HG02798 (cell line): ENCODE measurements around the gene SSH2.

ENCODE experiments used
- ATAC-seq: cut with Tn5 transposase; IDR thresholded peaks from one replicate; pipeline ENCODE4 v1.9.1; 2021; ENCODE audit warnings: mild to moderate bottlenecking; ENCODE audit not compliant: unreplicated experiment, poor library complexity

The SSH2 gene

DNA sequence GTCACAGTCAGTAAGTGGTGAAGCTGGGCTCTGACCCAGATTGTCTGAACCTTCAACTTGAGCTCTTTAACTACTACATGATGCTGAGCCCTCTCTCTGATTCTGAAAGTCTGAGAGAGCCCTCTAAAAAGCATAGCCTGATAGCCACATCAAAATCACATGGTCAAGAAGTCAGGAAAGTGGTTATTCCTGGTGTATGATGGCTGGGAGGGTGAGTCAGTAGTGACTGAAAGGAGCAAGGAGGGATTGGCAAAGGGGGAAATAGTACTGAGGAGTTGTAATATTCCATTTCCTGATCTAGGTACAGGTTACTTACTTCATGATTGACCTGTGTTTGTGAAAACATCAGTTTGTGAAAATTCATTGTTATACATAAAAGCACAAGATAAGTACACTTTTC is 89.1 kb downstream of the SSH2 start:
- no peak for ATAC-seq

DNA sequence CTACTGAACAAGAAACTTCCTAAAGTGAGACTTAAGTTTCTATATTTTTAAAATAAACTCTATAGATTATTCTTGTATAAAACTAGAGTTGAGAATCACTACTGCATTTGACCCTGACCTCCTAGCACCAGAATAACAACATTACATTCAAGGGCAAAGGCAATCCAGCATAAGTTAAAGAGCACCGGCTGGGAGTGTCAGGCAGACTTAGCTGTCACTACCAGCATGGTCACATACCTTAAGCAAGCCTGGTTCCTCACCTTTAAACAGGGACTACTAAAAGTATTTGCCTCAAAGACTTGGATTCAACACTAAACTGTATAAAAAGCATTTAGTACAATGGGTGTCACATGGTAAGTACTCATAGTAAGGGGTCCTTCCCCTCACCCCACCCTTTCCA is 90.4 kb downstream of the SSH2 start:
- no peak for ATAC-seq

DNA sequence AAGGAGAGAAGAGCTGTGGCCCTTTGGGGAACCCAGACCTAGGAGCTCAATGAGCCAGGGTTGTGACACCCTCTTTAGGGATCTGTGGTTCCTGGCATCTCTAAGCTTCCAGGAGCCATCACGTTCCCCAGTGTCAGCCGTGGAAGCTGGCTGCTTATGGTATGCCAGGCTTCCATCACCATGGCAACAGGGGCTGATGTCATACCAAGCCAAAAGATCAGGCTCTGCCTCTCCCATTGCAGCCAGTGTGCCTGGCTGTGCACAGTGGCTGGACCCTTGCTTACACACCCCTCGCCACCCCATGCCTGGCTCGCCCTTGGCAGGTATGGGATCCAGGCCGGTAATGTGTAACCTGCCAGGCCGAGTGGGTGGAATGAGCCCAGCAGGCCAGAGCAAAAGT is 91.1 kb downstream of the SSH2 start:
- ATAC-seq: no peak

DNA sequence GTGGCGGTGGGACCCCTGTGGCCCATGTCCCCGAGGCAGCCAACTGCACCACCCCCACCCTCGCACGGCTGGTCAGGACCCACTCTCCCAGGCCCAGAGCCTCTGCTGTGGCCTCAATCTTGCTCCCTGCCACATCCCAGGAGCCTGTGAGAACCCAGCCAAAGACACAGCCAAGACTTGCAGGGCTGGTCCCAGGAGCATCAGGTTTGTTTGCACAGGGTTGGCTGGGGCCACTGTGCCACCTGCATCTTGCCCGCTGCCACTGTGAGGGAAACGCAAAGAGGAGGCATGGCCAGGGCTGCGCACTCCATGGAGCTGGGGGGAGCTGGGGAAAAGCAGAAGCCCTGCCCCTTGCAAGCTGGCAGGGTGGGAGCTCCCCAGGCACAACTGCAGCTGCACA is 92.5 kb downstream of the SSH2 start:
- ATAC-seq: no peak

DNA sequence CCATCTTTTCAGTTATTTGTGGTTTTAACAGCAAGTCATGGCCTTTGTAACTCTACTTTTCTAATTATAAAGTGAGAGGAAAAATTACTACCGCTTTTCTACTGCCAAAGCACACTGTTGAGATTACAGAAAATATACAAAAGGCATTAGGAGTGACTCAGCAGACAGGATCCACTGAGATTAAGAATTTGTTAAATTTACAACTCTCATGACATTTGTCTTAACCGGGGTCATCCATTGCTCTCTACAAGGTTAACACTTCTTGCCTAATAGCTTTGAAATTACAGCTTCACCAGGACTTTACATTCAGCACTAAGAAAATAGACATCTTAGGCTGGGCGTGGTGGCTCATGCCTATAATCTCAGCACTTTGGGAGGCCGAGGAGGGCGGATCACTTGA is 93.4 kb downstream of the SSH2 start:
- no peak for ATAC-seq

DNA sequence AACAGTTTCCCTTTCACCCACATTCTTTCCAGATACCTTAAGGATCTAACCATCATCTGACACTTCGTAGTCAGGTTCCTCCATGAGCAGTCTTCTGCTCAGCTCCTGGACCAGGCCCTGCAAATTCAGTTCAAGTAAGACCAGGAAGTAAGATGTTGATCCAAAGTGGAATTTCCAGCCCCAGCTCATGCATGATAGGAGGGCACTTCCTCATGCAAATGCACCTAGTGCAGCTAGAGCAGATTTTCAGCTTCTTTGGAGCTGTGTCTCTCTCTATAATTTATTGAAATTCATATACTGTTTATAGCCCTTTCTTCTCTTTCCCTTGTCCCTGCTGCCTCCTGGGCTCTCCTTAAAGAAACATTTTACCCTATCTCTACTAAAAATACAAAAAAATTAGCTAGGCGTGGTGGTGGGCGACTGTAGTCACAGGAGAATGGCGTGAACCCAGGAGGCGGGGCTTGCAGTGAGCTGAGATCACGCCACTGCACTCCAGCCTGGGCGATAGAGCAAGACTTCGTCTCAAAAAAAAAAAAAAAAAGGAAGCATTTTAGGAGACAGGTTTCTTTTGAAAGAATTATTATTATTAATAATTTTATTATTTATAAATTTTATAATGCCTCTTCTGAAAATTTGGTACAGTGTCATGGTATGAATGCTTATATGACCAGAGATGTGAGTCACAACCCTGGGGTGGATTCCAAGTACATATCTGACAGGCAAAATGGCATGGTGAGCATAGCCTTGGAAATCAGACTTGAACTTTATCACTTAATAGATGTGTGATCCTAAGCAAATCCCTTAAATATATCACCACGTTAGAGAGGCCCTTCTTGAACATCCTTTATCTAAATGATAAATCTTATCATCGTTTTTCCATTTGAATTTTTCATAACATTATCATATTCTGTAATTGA is 94.3 kb downstream of the SSH2 start:
- ATAC-seq: no peak

DNA sequence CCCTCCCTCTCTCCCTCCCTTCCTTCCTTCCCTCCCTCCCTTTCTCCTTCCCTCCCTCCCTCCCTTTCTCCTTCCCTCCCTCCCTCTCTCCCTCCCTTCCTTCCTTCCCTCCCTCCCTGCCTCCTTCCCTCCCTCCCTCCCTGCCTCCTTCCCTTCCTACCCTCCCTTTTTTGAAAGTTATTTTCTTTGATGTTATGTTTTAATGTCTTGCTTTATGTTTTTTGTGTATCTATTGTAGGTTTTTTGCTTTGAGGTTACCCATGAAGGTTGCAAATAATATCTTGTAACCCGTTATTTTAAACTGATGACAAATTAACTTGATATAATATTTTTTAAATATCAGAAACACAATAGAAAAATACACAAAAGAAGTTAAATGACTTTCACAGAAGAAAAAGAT is 96.2 kb downstream of the SSH2 start:
- no peak for ATAC-seq

DNA sequence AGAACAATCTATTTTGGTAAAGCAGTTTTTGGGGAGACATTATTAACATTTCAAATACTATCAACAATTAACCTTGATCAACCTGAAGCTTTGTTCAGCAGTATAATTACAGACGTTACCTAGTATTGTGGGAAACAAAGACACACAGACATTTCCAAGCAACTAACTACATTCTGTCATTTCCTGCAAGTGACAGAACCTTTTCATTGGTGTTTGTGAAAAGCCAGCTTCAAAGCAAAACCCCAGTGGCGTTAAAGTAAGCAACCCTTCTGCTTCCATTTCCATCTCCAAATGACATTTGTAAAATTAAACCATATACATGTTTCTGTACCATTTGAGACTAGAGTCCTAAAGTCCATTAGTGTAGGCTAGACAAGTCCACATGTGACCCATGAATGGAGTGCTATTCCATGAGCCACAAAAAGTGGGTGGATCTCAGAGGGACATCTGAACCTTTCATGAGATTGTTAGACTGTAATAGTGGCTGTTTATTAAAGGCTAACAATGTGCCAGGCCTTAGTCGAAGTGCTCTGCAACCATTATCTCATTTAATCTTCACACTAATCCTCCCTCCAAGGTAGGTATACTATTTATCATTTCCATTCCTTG is 101.2 kb downstream of the SSH2 start:
- no peak for ATAC-seq

DNA sequence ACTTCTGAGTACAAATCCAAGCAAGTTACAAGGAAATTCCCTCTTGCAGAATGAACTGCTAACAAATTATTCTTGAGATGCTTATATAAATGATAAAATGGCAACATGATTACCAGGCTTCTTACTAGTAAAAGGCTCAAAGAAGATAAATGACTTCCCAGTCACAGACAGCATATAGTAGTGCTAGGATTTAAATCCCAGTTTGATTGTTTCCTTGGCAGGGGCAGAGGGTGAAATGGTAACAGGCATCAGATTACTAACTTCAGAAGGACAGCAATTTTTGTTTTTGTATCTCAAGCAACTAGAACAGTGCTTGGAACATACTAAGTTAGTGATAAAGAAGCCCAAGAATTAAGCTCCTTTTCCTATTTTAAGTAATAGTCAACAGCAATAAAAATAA is 102.8 kb downstream of the SSH2 start:
- ATAC-seq: no peak

DNA sequence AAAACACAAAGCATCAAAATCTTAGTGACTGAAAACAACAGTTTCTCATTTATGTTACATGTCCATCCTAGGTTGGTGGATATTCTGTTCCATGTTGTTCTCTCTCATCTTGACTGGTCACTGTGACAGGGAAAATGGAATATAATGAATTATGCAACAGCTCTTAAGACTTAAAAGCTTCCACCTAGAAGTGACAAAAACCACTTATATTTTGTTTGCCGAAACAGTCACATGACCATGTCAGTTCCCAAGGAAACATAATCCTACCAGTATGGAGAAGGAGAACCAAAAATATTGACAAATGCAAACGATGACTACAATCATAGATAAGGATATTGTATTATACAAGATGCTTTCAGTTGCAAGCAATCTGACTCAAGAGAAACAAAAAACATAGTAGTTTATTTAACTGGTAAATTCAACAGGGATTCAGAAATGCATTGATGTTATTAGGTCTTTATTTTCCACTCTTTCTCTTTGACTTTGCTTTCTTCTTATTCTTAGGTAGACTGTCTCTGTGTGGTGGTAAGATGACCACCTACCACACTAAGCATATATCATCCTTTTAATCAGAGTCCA is 103.8 kb downstream of the SSH2 start:
- no peak for ATAC-seq

DNA sequence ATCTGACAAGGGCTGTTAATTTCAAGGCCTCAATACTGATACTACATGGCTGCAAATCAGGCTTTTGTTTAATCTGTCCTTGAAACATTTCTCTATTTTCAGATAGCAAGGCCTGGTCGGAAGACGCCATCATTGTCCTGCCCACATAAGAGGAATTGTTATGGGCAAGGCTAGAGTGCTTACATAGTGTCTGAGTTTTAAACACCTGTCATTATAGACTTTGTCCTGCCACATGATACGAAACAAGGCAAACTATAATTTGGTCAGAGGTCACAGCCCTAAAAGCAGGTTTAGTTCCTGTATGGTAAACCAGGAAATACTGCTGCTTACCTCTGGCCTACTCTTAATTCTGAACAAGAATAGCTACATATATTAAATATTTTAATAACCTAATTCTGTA is 104.4 kb downstream of the SSH2 start:
- no peak for ATAC-seq

DNA sequence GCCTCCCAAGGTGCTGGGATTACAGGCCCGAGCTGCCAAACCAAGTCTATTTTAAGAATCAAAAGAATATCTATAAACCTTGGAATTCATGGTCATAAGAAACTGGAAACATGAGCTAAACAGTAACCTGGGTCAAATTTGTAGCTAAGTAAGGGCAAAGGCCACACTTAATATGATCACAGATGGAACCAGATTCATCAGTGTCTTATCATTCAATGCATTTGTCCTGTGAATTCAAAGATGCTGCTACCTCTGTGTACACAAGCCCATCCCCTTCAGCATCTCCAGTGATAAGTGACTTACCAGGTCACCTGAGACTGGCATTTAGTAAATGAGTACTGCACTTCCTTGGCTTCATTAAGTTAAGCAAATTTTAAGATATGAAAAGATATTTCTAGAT is 108.1 kb downstream of the SSH2 start:
- no peak for ATAC-seq

DNA sequence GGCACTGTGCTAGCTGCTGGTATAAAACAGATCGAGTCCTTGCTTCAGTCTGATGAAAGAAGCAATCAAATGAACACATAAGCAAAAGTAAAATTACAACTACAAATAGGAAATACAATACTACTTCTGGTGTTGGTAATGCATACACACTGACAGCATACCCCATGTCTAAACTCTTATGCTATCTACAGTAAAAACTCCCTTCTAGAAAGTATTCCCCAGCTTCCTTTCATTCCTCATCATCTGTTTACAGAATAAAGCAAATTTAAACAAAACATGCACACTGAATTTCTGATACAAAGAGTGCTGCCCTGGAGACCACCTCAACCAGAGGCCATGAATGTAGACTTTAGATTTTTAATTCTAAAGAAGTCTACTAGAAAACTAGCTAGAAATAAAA is 109.6 kb downstream of the SSH2 start:
- no peak for ATAC-seq

DNA sequence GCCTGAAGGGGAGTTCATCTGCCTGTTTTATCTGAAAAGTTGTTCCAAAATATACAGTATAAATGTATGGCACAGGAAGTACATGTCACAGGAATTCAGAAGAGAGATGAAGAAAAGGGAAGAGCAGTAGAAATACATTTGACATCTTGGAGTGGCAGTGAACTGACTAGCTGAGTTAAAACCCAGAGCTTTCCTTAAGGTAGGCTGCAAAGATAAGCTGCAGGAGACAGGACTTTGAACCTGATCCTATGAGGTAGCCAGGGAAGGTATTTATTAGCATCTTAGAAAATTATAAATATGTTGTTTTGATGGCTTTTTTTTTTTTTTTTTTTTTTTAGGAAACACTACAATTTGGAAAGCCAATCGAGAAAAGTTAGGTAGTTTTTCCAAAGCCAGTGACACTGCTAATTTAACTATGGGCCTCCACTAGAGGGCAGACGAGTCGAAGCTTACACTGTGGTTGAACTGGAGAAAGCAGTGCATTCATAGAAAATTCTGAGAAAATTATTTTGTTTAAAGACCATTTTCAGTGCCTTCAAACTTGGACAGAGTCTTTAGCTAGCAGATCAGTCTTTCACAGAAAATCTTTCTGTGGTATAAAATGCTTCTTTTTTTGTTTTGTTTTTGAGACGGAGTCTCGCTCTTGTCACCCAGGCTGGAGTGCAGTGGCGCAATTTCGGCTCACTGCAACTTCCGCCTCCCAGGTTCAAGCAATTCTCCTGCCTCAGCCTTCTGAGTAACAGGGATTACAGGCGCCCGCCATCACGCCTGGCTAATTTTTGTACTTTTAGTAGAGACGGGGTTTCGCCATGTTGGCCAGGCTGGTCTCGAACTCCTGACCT is 122.3 kb downstream of the SSH2 start:
- ATAC-seq: no peak

DNA sequence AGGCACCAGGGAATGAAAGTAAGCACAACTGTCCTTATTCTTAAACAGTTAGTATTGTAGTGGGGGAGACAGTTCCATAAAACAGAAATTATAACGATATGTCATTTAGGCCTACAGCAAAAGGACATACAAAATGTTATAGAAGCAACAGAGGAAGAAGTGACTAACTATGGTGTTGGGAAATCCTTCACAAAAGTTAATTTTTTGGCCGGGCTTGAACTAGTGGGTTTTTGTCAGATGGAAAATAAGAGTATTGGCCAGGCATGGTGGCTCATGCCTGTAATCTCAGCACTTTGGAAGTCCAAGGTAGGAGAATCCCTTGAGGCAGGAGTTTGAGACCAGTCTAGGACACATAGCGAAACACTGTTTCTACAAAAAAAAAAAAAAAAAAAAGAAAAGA is 127.8 kb downstream of the SSH2 start:
- no peak for ATAC-seq

DNA sequence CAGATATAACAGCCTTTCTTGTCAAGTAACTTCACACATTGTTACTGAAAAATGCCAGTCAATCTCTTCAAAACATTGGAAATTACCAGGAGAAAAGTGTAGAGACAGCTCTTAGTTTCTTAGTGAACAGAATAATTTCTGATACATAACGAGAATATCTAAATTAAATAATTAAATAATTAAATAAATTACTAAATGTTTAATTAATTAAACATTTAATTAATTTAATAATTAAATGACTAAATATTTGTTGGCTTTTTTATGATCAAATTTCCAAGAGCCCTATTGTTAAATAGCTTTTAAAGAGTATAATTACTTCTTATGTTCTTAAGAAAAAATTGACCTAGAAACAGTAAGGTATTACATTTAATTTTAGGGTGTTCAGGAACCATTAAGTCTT is 129.6 kb downstream of the SSH2 start:
- ATAC-seq: no peak

DNA sequence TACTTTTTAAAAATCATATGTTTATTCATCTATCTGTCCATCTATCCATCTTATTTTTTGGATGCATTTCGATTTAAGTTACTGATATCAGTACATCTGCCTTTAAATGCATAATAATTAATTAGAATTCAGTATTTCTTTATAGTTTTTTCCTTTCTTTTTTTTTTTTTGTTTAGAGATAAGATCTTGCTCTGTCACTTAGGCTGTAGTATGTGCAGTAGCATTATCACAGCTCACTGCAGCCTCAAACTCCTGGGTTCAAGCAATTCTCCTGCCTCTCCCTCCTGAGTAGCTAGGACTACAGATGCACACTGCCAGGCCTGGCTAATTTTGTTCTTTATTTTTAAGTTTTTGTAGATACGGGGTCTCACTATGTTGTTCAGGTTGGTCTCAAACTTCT is 133.4 kb downstream of the SSH2 start:
- ATAC-seq: no peak

DNA sequence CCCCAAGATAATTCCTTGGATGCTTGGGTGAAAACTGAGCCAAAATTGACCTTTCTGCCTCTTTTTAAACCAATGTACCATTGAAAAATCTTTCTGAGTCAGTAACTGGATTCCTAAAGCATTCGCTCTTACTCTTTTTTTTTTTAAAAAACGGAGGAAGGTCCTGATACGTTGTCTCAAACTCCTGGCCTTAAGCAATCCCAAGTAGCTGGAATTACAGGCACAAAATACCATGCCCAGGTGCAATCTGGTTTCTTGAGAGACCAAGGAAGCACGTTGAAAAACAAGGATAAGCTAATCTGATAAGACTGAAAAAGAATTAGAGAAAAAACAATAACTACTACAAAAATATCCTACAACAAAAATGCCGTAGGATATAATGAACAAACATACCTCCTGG is 136.5 kb downstream of the SSH2 start:
- ATAC-seq: no peak

DNA sequence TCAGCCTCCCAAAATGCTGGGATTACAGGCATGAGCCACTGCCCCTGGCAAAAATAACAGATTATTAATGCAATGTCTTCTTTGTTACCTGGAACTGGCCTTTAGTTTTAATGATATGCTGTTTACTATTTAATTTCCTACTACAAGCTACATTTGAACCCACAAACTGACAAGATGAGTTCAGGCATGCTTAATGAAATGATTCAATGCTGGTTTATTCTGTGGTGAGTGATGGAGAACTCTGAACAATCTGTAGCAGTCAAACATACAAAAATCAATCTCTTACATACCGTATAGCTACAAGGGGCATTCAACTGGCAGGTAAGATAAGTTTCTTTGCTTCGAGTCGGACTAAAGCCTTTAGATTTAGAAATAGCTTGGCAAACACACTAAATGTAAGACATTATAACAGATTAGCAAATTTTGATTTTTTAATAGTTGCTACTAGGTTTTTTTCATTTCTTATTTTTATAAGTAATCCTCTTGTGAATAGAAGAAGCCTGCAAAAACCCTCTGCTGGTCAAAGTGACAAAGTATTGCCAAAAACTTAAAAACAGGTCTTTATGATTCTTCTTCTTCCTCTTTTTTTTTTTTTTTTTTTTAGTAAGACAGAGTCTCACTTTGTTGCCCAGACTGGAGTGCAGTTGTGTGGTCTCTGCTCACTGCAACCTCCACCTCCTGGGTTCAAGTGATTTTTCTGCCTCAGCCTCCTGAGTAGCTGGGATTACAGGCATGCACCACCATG is 138.5 kb downstream of the SSH2 start:
- ATAC-seq: no peak
